ENCODE measurements around the gene FGF14.

- TF ChIP-seq, protein P1, sequence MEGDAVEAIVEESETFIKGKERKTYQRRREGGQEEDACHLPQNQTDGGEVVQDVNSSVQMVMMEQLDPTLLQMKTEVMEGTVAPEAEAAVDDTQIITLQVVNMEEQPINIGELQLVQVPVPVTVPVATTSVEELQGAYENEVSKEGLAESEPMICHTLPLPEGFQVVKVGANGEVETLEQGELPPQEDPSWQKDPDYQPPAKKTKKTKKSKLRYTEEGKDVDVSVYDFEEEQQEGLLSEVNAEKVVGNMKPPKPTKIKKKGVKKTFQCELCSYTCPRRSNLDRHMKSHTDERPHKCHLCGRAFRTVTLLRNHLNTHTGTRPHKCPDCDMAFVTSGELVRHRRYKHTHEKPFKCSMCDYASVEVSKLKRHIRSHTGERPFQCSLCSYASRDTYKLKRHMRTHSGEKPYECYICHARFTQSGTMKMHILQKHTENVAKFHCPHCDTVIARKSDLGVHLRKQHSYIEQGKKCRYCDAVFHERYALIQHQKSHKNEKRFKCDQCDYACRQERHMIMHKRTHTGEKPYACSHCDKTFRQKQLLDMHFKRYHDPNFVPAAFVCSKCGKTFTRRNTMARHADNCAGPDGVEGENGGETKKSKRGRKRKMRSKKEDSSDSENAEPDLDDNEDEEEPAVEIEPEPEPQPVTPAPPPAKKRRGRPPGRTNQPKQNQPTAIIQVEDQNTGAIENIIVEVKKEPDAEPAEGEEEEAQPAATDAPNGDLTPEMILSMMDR (IDR thresholded peaks at IDR 0.05) = no peak
- no peak for TF ChIP-seq POLR2A (IDR thresholded peaks at IDR 0.05)
These were observed 1.1 kb downstream of the FGF14 start for GRCh38 chr13:102400675-102401145.
